Activated effector memory CD4-positive, alpha-beta T cell treated with Interleukin-2 at 50 U/mL for 16 hours (primary cell): ENCODE data around the gene LAIR1.

ENCODE experiments used
- DNase-seq: peaks from one replicate; pipeline ENCODE4 v3.0.0-alpha.2; 2020

Gene LAIR1

GRCh38 chr19:54316746-54317107 lies 48.0 kb downstream of the LAIR1 start:
- DNase-seq = no peak

- no peak for DNase-seq
Observed at GRCh38 chr19:54315956-54316355, 48.8 kb downstream of the LAIR1 start.

GRCh38 chr19:54312436-54313377 lies 52.0 kb downstream of the LAIR1 start, which contains the start of gene LILRA5:
Gene LILRA5 (minus strand): TSS chr19:54313166. CDS start chr19:54313019, 147 bp downstream.
- no peak for DNase-seq

- DNase-seq = no peak
Observed at GRCh38 chr19:54312011-54312410, 52.7 kb downstream of the LAIR1 start.

- DNase-seq = no peak
Observed at GRCh38 chr19:54311486-54311885, 53.2 kb downstream of the LAIR1 start.

- no peak for DNase-seq
Observed at GRCh38 chr19:54310543-54310942, 54.2 kb downstream of the LAIR1 start.

- no peak for DNase-seq
Observed at GRCh38 chr19:54309811-54310210, 54.9 kb downstream of the LAIR1 start.

GRCh38 chr19:54307389-54308020 lies 57.2 kb downstream of the LAIR1 start:
- DNase-seq = no peak

- no peak for DNase-seq
Observed at GRCh38 chr19:54305141-54305540, 59.6 kb downstream of the LAIR1 start.

GRCh38 chr19:54302257-54302656 lies 62.5 kb downstream of the LAIR1 start:
- DNase-seq = no peak
